B cell (primary cell): Measurements from ENCODE around the gene PPP3CA. TPM values are rescaled to one million over a fixed set of nuclear protein-coding genes. Genes with fewer than 3 reads are reported as not detected.

ENCODE experiments used
- ATAC-seq: fragments of 200-7000 bp; cut with Tn5 transposase; one replicate; pipeline ENCODE4 v1.10.0; 2021; ENCODE audit warnings: low read depth, mild to moderate bottlenecking, moderate number of reproducible peaks, moderate library complexity
- CTCF ChIA-PET: fragments of 350-600 bp; sonication (Branson Sonifier 250); formaldehyde crosslinking; loops from one replicate; lab custom pipeline; 2021; ENCODE audit warnings: antibody characterized with exemption, inconsistent platforms; lab: Charles Lee
- POLR2A ChIA-PET: fragments of 350-600 bp; sonication (Branson Sonifier 250); formaldehyde crosslinking; loops from one replicate; lab custom pipeline; 2021; ENCODE audit warnings: antibody characterized with exemption; lab: Charles Lee
- DNase-seq: peaks from one replicate; pipeline ENCODE4 v3.0.0; 2013
- H2AFZ ChIP-seq: 2 replicates; pipeline ENCODE4 v1.6.1; 2012; ENCODE audit warnings: mild to moderate bottlenecking, low read depth, low read length; ENCODE audit not compliant: insufficient read depth, poor library complexity, severe bottlenecking
- H3K27ac ChIP-seq, 2 donors: 1 replicate in 1 of 2; 2 replicates in 1 of 2; pipeline ENCODE4 v1.5.1; 2012 to 2013; ENCODE audit warnings: low read length in 2 of 2, mild to moderate bottlenecking in 2 of 2, moderate library complexity in 1 of 2
- H3K27me3 ChIP-seq, 4 experiments: fragments of 200-600 bp in 1 of 4; sonication (generic) in 1 of 4; replicated peaks in 1 of 4; 1 replicate in 2 of 4; 2 replicates in 2 of 4; pipeline versions ENCODE4 v1.6.1 to v1.7.0; 2013 to 2016; ENCODE audit warnings: low read length in 3 of 4, mild to moderate bottlenecking in 2 of 4, mixed read lengths in 1 of 4, moderate library complexity in 1 of 4; ENCODE audit not compliant: insufficient read depth in 4 of 4, control insufficient read depth in 3 of 4; ENCODE audit errors: control extremely low read depth in 1 of 4
- H3K36me3 ChIP-seq, 2 experiments: replicated peaks in 1 of 2; 1 replicate in 1 of 2; 2 replicates in 1 of 2; pipeline versions ENCODE4 v1.6.1 to v1.7.1; 2013; ENCODE audit warnings: low read length in 1 of 2; ENCODE audit not compliant: insufficient read depth in 2 of 2, control insufficient read depth in 1 of 2; ENCODE audit errors: control extremely low read depth in 1 of 2, extremely low read depth in 1 of 2
- H3K4me1 ChIP-seq, 2 donors: fragments of 200-600 bp in 1 of 2; sonication (generic) in 1 of 2; 1 replicate in 1 of 2; 2 replicates in 1 of 2; pipeline versions ENCODE4 v1.5.1 to v1.6.1; 2013 to 2017; ENCODE audit warnings: low read length in 2 of 2; ENCODE audit not compliant: control insufficient read depth in 2 of 2, insufficient read depth in 2 of 2
- H3K4me2 ChIP-seq: replicated peaks from 2 replicates; pipeline ENCODE3; 2012; ENCODE audit warnings: mild to moderate bottlenecking, low read depth, low read length; ENCODE audit not compliant: poor library complexity, severe bottlenecking
- H3K4me3 ChIP-seq, 5 experiments: fragments of 200-600 bp in 1 of 5; sonication (generic) in 1 of 5; 1 replicate in 3 of 5; 2 replicates in 2 of 5; pipeline versions ENCODE4 v1.5.1 to v1.7.0; 2011 to 2016; ENCODE audit warnings: low read length in 4 of 5, mild to moderate bottlenecking in 4 of 5, low read depth in 2 of 5, control low read depth in 1 of 5, moderate library complexity in 1 of 5; ENCODE audit not compliant: insufficient read depth in 1 of 5; ENCODE audit errors: control extremely low read depth in 1 of 5, extremely low read depth in 1 of 5
- H3K79me2 ChIP-seq: fragments of 200-600 bp; sonication (generic); one replicate; pipeline ENCODE4 v1.6.0; 2016; ENCODE audit warnings: low read length; ENCODE audit not compliant: control insufficient read depth, insufficient read depth
- H3K9ac ChIP-seq: fragments of 200-600 bp; sonication (generic); 2 replicates; pipeline ENCODE4 v1.6.1; 2017; ENCODE audit warnings: mild to moderate bottlenecking, low read length, moderate library complexity
- H3K9me3 ChIP-seq, 3 donors: one replicate each; pipeline versions ENCODE4 v1.6.1 to v1.7.1; 2013; ENCODE audit warnings: low read length in 2 of 3; ENCODE audit not compliant: control insufficient read depth in 2 of 3, insufficient read depth in 1 of 3; ENCODE audit errors: control extremely low read depth in 1 of 3
- H4K20me1 ChIP-seq: 2 replicates; pipeline ENCODE4 v1.6.0; 2012; ENCODE audit warnings: mild to moderate bottlenecking, low read length; ENCODE audit not compliant: insufficient read depth, control insufficient read depth, poor library complexity, severe bottlenecking
- H3K27ac Mint-ChIP-seq: one replicate; pipeline ENCODE4 v1.8.0; 2021; ENCODE audit warnings: mixed read lengths
- H3K27me3 Mint-ChIP-seq: one replicate; pipeline ENCODE4 v1.8.0; 2021; ENCODE audit warnings: mixed read lengths
- H3K4me1 Mint-ChIP-seq: one replicate; pipeline ENCODE4 v1.8.0; 2021; ENCODE audit warnings: mixed read lengths
- H3K4me3 Mint-ChIP-seq: one replicate; pipeline ENCODE4 v1.8.0; 2021; ENCODE audit warnings: mixed read lengths
- H3K9me3 Mint-ChIP-seq: one replicate; pipeline ENCODE4 v1.8.0; 2022; ENCODE audit warnings: mixed read lengths; ENCODE audit not compliant: insufficient read depth
- EZH2 ChIP-seq: IDR thresholded peaks from 2 replicates; pipeline ENCODE4 v1.6.1; 2012; ENCODE audit warnings: borderline replicate concordance, low read depth, mild to moderate bottlenecking, moderate library complexity, low read length; ENCODE audit not compliant: insufficient read depth, poor library complexity, severe bottlenecking
- WGBS: methylation state at CpG from one replicate; pipeline ENCODE4 v1.1.5; 2013; ENCODE audit warnings: missing lambda C conversion rate; ENCODE audit not compliant: insufficient coverage; 5-methylcytosine and 5-hydroxymethylcytosine counted together
- intact Hi-C: fragments of 100-400 bp; cut with micrococcal nuclease; formaldehyde crosslinking; loops from one replicate; pipeline ENCODE4 v1.10.0; 2022
- polyA plus RNA-seq: library from polyadenylated mRNA; depleted of rRNA; stranded (reverse); fragments of >200 nt; gene quantifications from 2 replicates; pipeline ENCODE4 v1.2.3, GENCODE V29; 2012
- total RNA-seq, 2 donors: library from RNA; stranded (reverse); fragments of 120-200 nt in 1 of 2; gene quantifications; 1 replicate in 1 of 2; 2 replicates in 1 of 2; pipeline versions ENCODE4 v1.2.3 to v1.2.4, GENCODE V29; 2013 to 2022
- TF ChIP-seq, protein P1 (sequence below): fragments of 200-600 bp; IDR thresholded peaks from one replicate; pipeline ENCODE4 v1.8.0; 2022; ENCODE audit warnings: antibody characterized with exemption, mild to moderate bottlenecking

Gene PPP3CA
- total and polyA plus RNA-seq, 2 donors (not counting 1 experiment from before 2014, with no cell fraction given): 14.3 to 85.1 TPM

DNA sequence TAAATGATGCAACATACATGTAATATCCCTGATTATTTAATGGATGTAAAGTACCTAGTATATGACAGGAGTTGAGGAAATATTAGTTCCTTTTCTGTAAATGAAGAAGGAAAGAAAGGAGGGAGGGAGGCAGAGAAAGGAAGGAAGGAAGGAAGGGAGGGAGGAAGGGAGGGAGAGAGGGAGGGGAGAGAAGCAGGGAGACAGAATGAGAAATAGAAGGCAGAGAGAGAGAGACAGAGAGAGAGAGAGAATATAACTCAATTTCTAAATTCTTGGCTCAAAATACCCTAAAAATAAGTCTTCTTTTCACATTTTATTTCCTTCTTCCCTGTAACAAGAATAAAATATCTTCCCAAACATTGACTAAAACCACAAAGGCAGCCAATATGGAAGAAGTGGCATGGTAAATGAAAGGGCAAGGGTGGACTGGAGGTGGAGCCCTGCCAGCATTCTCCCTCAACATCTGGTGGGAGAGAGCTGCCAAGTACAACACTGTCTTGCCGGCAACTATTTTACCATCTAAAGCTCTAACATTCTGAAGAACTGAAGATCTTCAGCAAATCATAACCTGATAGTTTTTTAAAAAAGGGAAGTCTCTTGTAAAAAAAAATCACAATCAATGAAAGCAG is 245.1 kb downstream of the PPP3CA start:
- H3K9ac ChIP-seq: no peak overlapping the region
- no peak for TF ChIP-seq EZH2
- TF ChIP-seq, protein P1, sequence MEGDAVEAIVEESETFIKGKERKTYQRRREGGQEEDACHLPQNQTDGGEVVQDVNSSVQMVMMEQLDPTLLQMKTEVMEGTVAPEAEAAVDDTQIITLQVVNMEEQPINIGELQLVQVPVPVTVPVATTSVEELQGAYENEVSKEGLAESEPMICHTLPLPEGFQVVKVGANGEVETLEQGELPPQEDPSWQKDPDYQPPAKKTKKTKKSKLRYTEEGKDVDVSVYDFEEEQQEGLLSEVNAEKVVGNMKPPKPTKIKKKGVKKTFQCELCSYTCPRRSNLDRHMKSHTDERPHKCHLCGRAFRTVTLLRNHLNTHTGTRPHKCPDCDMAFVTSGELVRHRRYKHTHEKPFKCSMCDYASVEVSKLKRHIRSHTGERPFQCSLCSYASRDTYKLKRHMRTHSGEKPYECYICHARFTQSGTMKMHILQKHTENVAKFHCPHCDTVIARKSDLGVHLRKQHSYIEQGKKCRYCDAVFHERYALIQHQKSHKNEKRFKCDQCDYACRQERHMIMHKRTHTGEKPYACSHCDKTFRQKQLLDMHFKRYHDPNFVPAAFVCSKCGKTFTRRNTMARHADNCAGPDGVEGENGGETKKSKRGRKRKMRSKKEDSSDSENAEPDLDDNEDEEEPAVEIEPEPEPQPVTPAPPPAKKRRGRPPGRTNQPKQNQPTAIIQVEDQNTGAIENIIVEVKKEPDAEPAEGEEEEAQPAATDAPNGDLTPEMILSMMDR: no peak
- no peak for ATAC-seq
- ChIA-PET CTCF (interaction anchor here (0.9 kb wide), 1 partner anchor 67 kb away, joined by 3 read pairs; no protein-coding TSS in a partner anchor), POLR2A (no interaction called here)
- Mint-ChIP-seq H3K9me3 (no peaks in the 10 kb centered on the region), H3K27me3 (no peaks in the 10 kb centered on the region), H3K4me1 (peaks cover 50% of the 10 kb centered on the region), H3K27ac (peak overlapping the region; percentile 66), H3K4me3 (no peak overlapping the region)
- no peak overlapping the region for H3K4me3 ChIP-seq
- H2AFZ ChIP-seq: no peak overlapping the region
- intact Hi-C loops: loop anchor here (2.0 kb wide), 1 partner anchor 17 kb away; no protein-coding TSS in a partner anchor
- whole genome bisulfite sequencing: no CpG with 5 or more reads among the region's 1 CpG
- H3K4me2 ChIP-seq: peak overlapping the region; percentile 65
- peaks cover 21% of the 10 kb centered on the region for H3K79me2 ChIP-seq
- no peaks in the 10 kb centered on the region for H3K27me3 ChIP-seq
- no peaks in the 10 kb centered on the region for H3K9me3 ChIP-seq
- peaks cover 34 to 37% of the 10 kb centered on the region in 2 donors for H3K4me1 ChIP-seq
- no peaks in the 10 kb centered on the region for H4K20me1 ChIP-seq
- no peak for DNase-seq
- H3K36me3 ChIP-seq: peaks cover 6 to 21% of the 10 kb centered on the region in 2 experiments
- H3K27ac ChIP-seq: peak overlapping the region in 1 of 2 donors; percentile 3

DNA sequence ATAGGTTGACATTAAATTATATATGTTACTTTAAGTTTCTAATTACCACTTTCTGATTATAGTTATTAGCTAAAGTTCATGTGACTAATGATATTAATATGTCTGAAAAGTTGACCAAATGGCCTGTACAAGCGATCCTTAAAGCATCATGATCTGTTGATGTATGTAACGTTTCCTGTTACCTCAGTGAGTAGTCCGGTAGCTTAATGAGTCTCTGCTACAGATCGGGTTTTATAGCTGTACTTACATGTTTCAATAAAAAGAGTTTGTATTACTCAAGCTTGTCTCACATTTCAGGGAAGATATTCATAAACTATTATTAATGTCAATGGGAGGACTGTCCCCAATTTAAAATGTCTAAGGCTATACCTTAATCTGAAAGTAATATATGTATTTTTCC is 246.3 kb downstream of the PPP3CA start:
- no peak overlapping the region for H3K27ac ChIP-seq
- Mint-ChIP-seq H3K27me3 (no peaks in the 10 kb centered on the region), H3K4me1 (peaks cover 45% of the 10 kb centered on the region), H3K4me3 (no peak overlapping the region), H3K9me3 (no peaks in the 10 kb centered on the region), H3K27ac (no peak overlapping the region)
- WGBS: no CpG with 5 or more reads among the region's 4 CpGs
- no peaks in the 10 kb centered on the region for H3K9me3 ChIP-seq
- H3K4me1 ChIP-seq: peaks cover 34 to 37% of the 10 kb centered on the region in 2 donors
- no peak for ATAC-seq
- no peak overlapping the region for H3K9ac ChIP-seq
- no peak overlapping the region for H3K4me2 ChIP-seq
- TF ChIP-seq, protein P1: no peak
- H4K20me1 ChIP-seq: no peaks in the 10 kb centered on the region
- ChIA-PET CTCF (interaction anchor here (1.1 kb wide), 1 partner anchor 1008 kb away, joined by 3 read pairs; no protein-coding TSS in a partner anchor), POLR2A (no interaction called here)
- intact Hi-C loops: no loop called here
- H2AFZ ChIP-seq: no peak overlapping the region
- no peak for DNase-seq
- H3K36me3 ChIP-seq: peaks cover 6 to 15% of the 10 kb centered on the region in 2 experiments
- no peak overlapping the region for H3K4me3 ChIP-seq
- H3K27me3 ChIP-seq: no peaks in the 10 kb centered on the region
- peaks cover 14% of the 10 kb centered on the region for H3K79me2 ChIP-seq
